Prostate gland (tissue), 2 donors: ENCODE measurements around the gene FGFBP3.

Experiments
- POLR2A ChIP-seq: fragments of 450-650 bp; IDR thresholded peaks from one replicate; pipeline ENCODE4 v1.6.1; 2016; ENCODE audit warnings: antibody characterized with exemption, mild to moderate bottlenecking
- TF ChIP-seq, protein P1 (sequence below), 4 experiments: fragments of 200-600 bp in 2 of 4; fragments of 450-650 bp in 2 of 4; sonication (generic) in 2 of 4; IDR thresholded peaks; 1 replicate in 3 of 4; 2 replicates in 1 of 4; pipeline ENCODE4 v1.5.1; 2016 to 2019; ENCODE audit warnings: antibody characterized with exemption in 4 of 4, mild to moderate bottlenecking in 2 of 4, moderate library complexity in 2 of 4

DNA sequence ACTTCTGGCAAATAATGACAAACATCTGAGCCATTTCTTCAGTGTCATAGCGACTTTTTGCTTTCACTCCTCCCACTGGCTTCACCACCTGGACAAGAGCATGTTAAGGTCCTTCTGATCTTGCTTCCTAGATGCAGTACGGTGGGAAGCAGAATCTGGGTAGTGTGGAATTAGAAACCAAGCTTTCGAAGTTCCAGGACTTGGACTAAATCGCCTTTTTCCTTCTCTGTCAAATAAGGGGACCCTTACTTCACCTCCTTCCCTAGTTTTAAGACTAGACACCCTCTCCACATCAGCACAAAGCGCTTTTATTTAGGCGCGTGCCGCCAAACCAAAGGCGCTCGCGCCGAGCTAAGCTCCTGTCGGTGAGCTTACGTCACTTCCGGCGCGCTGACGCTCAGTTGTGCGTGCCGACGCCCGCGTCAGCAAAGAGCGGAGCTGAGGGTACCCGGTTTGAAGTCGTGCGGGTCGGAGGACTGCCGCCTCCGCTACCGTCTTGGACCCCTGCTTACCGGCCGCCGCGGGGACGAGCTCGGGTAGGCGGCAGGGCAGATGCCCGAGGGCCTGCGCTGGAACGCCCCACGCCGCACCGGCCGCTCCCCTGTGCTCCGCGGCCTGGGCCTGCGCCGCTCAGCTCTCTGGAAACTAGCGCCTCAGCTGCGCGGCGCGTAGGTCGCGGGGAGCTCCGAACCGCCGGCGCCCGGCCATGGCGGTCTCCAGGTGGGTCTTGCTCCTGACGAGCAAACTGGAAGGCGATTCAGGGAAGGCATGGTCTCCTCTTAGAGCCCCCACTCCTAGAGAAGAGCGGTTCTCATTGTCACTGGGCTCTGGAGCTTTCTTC, 14.3 kb upstream of the FGFBP3 start, which contains the start of gene BTAF1:
- TF ChIP-seq, protein P1, sequence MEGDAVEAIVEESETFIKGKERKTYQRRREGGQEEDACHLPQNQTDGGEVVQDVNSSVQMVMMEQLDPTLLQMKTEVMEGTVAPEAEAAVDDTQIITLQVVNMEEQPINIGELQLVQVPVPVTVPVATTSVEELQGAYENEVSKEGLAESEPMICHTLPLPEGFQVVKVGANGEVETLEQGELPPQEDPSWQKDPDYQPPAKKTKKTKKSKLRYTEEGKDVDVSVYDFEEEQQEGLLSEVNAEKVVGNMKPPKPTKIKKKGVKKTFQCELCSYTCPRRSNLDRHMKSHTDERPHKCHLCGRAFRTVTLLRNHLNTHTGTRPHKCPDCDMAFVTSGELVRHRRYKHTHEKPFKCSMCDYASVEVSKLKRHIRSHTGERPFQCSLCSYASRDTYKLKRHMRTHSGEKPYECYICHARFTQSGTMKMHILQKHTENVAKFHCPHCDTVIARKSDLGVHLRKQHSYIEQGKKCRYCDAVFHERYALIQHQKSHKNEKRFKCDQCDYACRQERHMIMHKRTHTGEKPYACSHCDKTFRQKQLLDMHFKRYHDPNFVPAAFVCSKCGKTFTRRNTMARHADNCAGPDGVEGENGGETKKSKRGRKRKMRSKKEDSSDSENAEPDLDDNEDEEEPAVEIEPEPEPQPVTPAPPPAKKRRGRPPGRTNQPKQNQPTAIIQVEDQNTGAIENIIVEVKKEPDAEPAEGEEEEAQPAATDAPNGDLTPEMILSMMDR (IDR thresholded peaks at IDR 0.05) = peak in 2 of 4 experiments; percentile 13 to 21
- peak; percentile 92 for TF ChIP-seq POLR2A
